ENCODE measurements around the gene IRF8.

The IRF8 gene

DNA sequence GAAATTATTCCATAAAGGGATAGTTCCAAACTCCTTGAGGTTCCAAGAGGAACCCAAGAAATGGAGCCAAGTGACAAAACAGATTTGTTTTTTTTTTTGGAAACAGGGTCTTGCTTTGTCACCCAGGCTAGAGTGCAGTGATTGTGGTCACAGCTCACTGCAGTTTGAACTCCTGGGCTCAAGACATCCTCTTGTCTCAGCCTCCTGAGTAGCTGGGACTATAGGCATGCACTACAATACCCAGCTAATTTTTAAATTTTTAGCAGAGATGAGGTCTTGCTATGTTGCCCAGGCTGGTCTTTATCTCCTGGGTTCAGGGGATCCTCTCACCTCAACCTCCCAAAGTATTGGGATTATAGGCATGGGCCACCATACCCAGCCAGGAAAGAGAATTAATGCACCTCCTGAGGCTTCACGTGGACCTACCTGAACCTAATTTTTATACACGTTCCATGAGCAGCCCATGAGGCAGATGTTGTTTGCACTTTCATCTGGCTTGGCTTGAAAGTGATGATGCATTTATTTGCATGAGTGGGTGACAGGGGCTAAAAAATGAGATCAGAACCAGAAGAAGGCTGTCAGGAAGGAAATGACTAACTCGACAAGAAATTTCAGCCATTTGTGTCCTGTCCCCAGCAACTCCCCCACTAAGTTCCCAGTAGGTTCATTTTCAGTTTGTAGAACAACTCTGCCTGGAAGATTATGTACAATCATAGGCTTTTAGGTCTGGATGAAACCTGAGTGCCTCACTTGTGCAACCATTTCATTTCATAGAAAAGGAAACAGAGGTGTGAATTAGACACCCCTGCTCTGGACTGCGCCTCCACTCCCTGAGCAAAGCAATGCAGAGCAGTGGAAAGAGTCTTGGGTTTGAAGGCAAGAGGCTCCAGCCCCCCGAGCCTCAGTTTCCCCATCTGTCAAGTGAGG is 10.3 kb upstream of the IRF8 start:
- H3K9ac ChIP-seq (ENCODE audit: low read depth, low read length): no peak overlapping the region
- H3K4me2 ChIP-seq (ENCODE audit: insufficient read depth, low read length): no peak overlapping the region

GRCh38 chr16:85891033-85891775 is 7.8 kb upstream of the IRF8 start:
- H3K4me2 ChIP-seq (ENCODE audit: insufficient read depth, low read length): no peak overlapping the region

More for the DNA sequence above, 10.3 kb upstream of the IRF8 start:
- no peaks in the 10 kb centered on the region for H4K20me1 ChIP-seq (ENCODE audit: insufficient read depth, low read length)
- no peak overlapping the region for H3K4me3 ChIP-seq (ENCODE audit: low read depth in 1 of 2, low read length in 2 of 2)
- H3K79me2 ChIP-seq (ENCODE audit: insufficient read depth, low read length): no peaks in the 10 kb centered on the region
- no peaks in the 10 kb centered on the region for H3K36me3 ChIP-seq (ENCODE audit: insufficient read depth, low read length)
- no peak for ATAC-seq (ENCODE audit: insufficient read depth, low read depth)
- H3K9me3 ChIP-seq (ENCODE audit: insufficient read depth, low read length, severe bottlenecking): no peaks in the 10 kb centered on the region
- TF ChIP-seq EZH2 (IDR thresholded peaks at IDR 0.05; ENCODE audit: borderline replicate concordance, low read depth, low read length, severe bottlenecking): no peak
- TF ChIP-seq, protein P1, sequence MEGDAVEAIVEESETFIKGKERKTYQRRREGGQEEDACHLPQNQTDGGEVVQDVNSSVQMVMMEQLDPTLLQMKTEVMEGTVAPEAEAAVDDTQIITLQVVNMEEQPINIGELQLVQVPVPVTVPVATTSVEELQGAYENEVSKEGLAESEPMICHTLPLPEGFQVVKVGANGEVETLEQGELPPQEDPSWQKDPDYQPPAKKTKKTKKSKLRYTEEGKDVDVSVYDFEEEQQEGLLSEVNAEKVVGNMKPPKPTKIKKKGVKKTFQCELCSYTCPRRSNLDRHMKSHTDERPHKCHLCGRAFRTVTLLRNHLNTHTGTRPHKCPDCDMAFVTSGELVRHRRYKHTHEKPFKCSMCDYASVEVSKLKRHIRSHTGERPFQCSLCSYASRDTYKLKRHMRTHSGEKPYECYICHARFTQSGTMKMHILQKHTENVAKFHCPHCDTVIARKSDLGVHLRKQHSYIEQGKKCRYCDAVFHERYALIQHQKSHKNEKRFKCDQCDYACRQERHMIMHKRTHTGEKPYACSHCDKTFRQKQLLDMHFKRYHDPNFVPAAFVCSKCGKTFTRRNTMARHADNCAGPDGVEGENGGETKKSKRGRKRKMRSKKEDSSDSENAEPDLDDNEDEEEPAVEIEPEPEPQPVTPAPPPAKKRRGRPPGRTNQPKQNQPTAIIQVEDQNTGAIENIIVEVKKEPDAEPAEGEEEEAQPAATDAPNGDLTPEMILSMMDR (IDR thresholded peaks at IDR 0.05; ENCODE audit: borderline replicate concordance, extremely low read depth, low read length, poor library complexity, severe bottlenecking): no peak
- H3K27ac ChIP-seq (ENCODE audit: low read length): no peak overlapping the region
- no peak for DNase-seq
- no peak overlapping the region for H2AFZ ChIP-seq (ENCODE audit: low read depth, low read length)
- H3K27me3 ChIP-seq (ENCODE audit: insufficient read depth, low read length, poor library complexity): peaks cover 23% of the 10 kb centered on the region
- no peaks in the 10 kb centered on the region for H3K4me1 ChIP-seq (ENCODE audit: insufficient read depth, low read length)

GRCh38 chr16:85891776-85892166 is 7.2 kb upstream of the IRF8 start:
- H3K36me3 ChIP-seq (ENCODE audit: insufficient read depth, low read length): no peaks in the 10 kb centered on the region
- H3K9ac ChIP-seq (ENCODE audit: low read depth, low read length): no peak overlapping the region
- H3K4me2 ChIP-seq (ENCODE audit: insufficient read depth, low read length): no peak overlapping the region
- DNase-seq (no peak), ATAC-seq (ENCODE audit: insufficient read depth, low read depth) (no peak)
- H3K4me1 ChIP-seq (ENCODE audit: insufficient read depth, low read length): no peaks in the 10 kb centered on the region
- no peaks in the 10 kb centered on the region for H3K9me3 ChIP-seq (ENCODE audit: insufficient read depth, low read length, severe bottlenecking)
- H3K79me2 ChIP-seq (ENCODE audit: insufficient read depth, low read length): no peaks in the 10 kb centered on the region
- H3K4me3 ChIP-seq (ENCODE audit: low read depth in 1 of 2, low read length in 2 of 2): no peak overlapping the region
- no peaks in the 10 kb centered on the region for H4K20me1 ChIP-seq (ENCODE audit: insufficient read depth, low read length)
- no peak for TF ChIP-seq EZH2 (IDR thresholded peaks at IDR 0.05; ENCODE audit: borderline replicate concordance, low read depth, low read length, severe bottlenecking)
- TF ChIP-seq, protein P1 (IDR thresholded peaks at IDR 0.05; ENCODE audit: borderline replicate concordance, extremely low read depth, low read length, poor library complexity, severe bottlenecking): no peak
- H3K27ac ChIP-seq (ENCODE audit: low read length): no peak overlapping the region
- H3K27me3 ChIP-seq (ENCODE audit: insufficient read depth, low read length, poor library complexity): peaks cover 27% of the 10 kb centered on the region
- H2AFZ ChIP-seq (ENCODE audit: low read depth, low read length): no peak overlapping the region

More at GRCh38 chr16:85891033-85891775, 7.8 kb upstream of the IRF8 start:
- no peaks in the 10 kb centered on the region for H4K20me1 ChIP-seq (ENCODE audit: insufficient read depth, low read length)
- no peak overlapping the region for H2AFZ ChIP-seq (ENCODE audit: low read depth, low read length)
- H3K27ac ChIP-seq (ENCODE audit: low read length): no peak overlapping the region
- H3K9ac ChIP-seq (ENCODE audit: low read depth, low read length): no peak overlapping the region
- TF ChIP-seq, protein P1 (IDR thresholded peaks at IDR 0.05; ENCODE audit: borderline replicate concordance, extremely low read depth, low read length, poor library complexity, severe bottlenecking): no peak
- TF ChIP-seq EZH2 (IDR thresholded peaks at IDR 0.05; ENCODE audit: borderline replicate concordance, low read depth, low read length, severe bottlenecking): no peak
- no peaks in the 10 kb centered on the region for H3K79me2 ChIP-seq (ENCODE audit: insufficient read depth, low read length)
- DNase-seq: no peak
- no peaks in the 10 kb centered on the region for H3K4me1 ChIP-seq (ENCODE audit: insufficient read depth, low read length)
- peaks cover 27% of the 10 kb centered on the region for H3K27me3 ChIP-seq (ENCODE audit: insufficient read depth, low read length, poor library complexity)
- no peak for ATAC-seq (ENCODE audit: insufficient read depth, low read depth)
- no peaks in the 10 kb centered on the region for H3K36me3 ChIP-seq (ENCODE audit: insufficient read depth, low read length)
- H3K4me3 ChIP-seq (ENCODE audit: low read depth in 1 of 2, low read length in 2 of 2): no peak overlapping the region
- H3K9me3 ChIP-seq (ENCODE audit: insufficient read depth, low read length, severe bottlenecking): no peaks in the 10 kb centered on the region
